Esophagus squamous epithelium (tissue), 5 donors: ENCODE results near the gene HCAR2. TPM values are rescaled to one million over a fixed set of nuclear protein-coding genes. Genes with fewer than 3 reads are reported as not detected.
"Not testable (repeated sequence)": the region's sequence is repeated elsewhere in the genome, so short reads cannot be mapped to it uniquely, and the experiment has no call there.

Source experiments
- DNase-seq: peaks from one replicate; lab custom pipeline; 2025; lab: John Stamatoyannopoulos, UW
- H3K27ac ChIP-seq, 4 donors: fragments of 200-600 bp; sonication (generic); one replicate each; pipeline ENCODE4 v1.5.1; 2016 to 2019; ENCODE audit warnings: mild to moderate bottlenecking in 1 of 4
- H3K27me3 ChIP-seq, 4 donors: fragments of 200-600 bp; sonication (generic); 1 replicate in 3 of 4; 2 replicates in 1 of 4; pipeline versions ENCODE4 v1.5.1 to v1.6.0; 2017 to 2021; ENCODE audit warnings: antibody characterized with exemption in 1 of 4
- H3K36me3 ChIP-seq, 3 donors: fragments of 200-600 bp; sonication (generic); one replicate each; pipeline ENCODE4 v1.5.1; 2016 to 2019
- H3K4me1 ChIP-seq, 3 donors: fragments of 200-600 bp; sonication (generic); one replicate each; pipeline ENCODE4 v1.5.1; 2017 to 2019
- H3K4me3 ChIP-seq, 4 donors: fragments of 200-600 bp; sonication (generic); 1 replicate in 3 of 4; 2 replicates in 1 of 4; pipeline ENCODE4 v1.5.1; 2016 to 2019; ENCODE audit warnings: mild to moderate bottlenecking in 2 of 4, moderate library complexity in 1 of 4
- H3K9me3 ChIP-seq, 3 donors: fragments of 200-600 bp; sonication (generic); one replicate each; pipeline ENCODE4 v1.5.1; 2016 to 2019
- CTCF ChIP-seq, 6 experiments: fragments of 450-650 bp in 4 of 6; fragments of 200-600 bp in 2 of 6; sonication (generic) in 2 of 6; IDR thresholded peaks; one replicate each; pipeline ENCODE4 v1.5.1; 2016 to 2019; ENCODE audit warnings: antibody characterized with exemption in 6 of 6, mild to moderate bottlenecking in 4 of 6, moderate library complexity in 4 of 6
- POLR2A ChIP-seq, 4 donors: fragments of 450-650 bp; IDR thresholded peaks; one replicate each; pipeline ENCODE4 v1.6.1; 2017; ENCODE audit warnings: antibody characterized with exemption in 4 of 4, mild to moderate bottlenecking in 4 of 4, moderate library complexity in 3 of 4
- WGBS, 2 donors: methylation state at CpG; one replicate each; pipeline ENCODE4 v1.1.5; 2018; 5-methylcytosine and 5-hydroxymethylcytosine counted together
- intact Hi-C: fragments of 100-400 bp; cut with DNase I; formaldehyde crosslinking; loops from one replicate; pipeline ENCODE4 v1.15.0; 2022
- total RNA-seq, 4 donors: library from RNA; depleted of rRNA; stranded (reverse); fragments of >200 nt; gene quantifications; one replicate each; pipeline ENCODE4 v1.1.0, GENCODE V29; 2016
- donor health status: DM: yes; HTN: yes; CAD: no.

Gene HCAR2
- total RNA-seq, 4 donors from 2014 or later, result 12.0 to 24.1 (median 17.7) TPM

GRCh38 chr12:122687086-122687485, 16.1 kb downstream of the HCAR2 start:
- intact Hi-C loops, result no loop called here
- H3K36me3 ChIP-seq, result no peaks in the 10 kb centered on the region
- no peak for TF ChIP-seq CTCF (IDR thresholded peaks at IDR 0.05)
- no peak for TF ChIP-seq POLR2A (IDR thresholded peaks at IDR 0.05)
- no peaks in the 10 kb centered on the region for H3K9me3 ChIP-seq
- no peak overlapping the region for H3K4me3 ChIP-seq
- no peaks in the 10 kb centered on the region for H3K27me3 ChIP-seq
- H3K4me1 ChIP-seq, result no peaks in the 10 kb centered on the region
- H3K27ac ChIP-seq, result no peak overlapping the region
- WGBS, 2 donors, result 33 to 39% methylated on average over 5 of the region's 5 CpGs
- DNase-seq, result no peak

GRCh38 chr12:122686538-122686937, 16.6 kb downstream of the HCAR2 start:
- no peaks in the 10 kb centered on the region for H3K27me3 ChIP-seq
- H3K36me3 ChIP-seq, result no peaks in the 10 kb centered on the region
- DNase-seq, result no peak
- H3K4me1 ChIP-seq, result no peaks in the 10 kb centered on the region
- TF ChIP-seq CTCF (IDR thresholded peaks at IDR 0.05) (no peak), POLR2A (IDR thresholded peaks at IDR 0.05) (no peak)
- no peaks in the 10 kb centered on the region for H3K9me3 ChIP-seq
- H3K4me3 ChIP-seq, result no peak overlapping the region
- H3K27ac ChIP-seq, result no peak overlapping the region
- 90% methylated on average over 3 of the region's 3 CpGs for WGBS, 2 donors
- intact Hi-C loops, result no loop called here

- TF ChIP-seq CTCF (IDR thresholded peaks at IDR 0.05) (no peak), POLR2A (IDR thresholded peaks at IDR 0.05) (no peak)
- WGBS, 2 donors, result 63 to 67% methylated on average over 5 of the region's 5 CpGs
- H3K4me1 ChIP-seq, result peaks cover 0 to 3% (median under 1%) of the 10 kb centered on the region in 3 donors
- DNase-seq, result no peak
- no peak overlapping the region for H3K4me3 ChIP-seq
- H3K9me3 ChIP-seq, result no peaks in the 10 kb centered on the region
- H3K27me3 ChIP-seq, result no peaks in the 10 kb centered on the region
- H3K36me3 ChIP-seq, result no peaks in the 10 kb centered on the region
- intact Hi-C loops, result no loop called here
- H3K27ac ChIP-seq, result no peak overlapping the region
Observed at GRCh38 chr12:122684297-122684813, 18.8 kb downstream of the HCAR2 start.

GRCh38 chr12:122681814-122682213, 21.3 kb downstream of the HCAR2 start:
- H3K27me3 ChIP-seq, result no peaks in the 10 kb centered on the region
- intact Hi-C loops, result no loop called here
- H3K27ac ChIP-seq, result no peak overlapping the region
- no peaks in the 10 kb centered on the region for H3K36me3 ChIP-seq
- WGBS, 2 donors, result 73 to 80% methylated on average over 4 of the region's 4 CpGs
- no peak overlapping the region for H3K4me3 ChIP-seq
- DNase-seq, result no peak
- no peak for TF ChIP-seq CTCF (IDR thresholded peaks at IDR 0.05)
- no peak for TF ChIP-seq POLR2A (IDR thresholded peaks at IDR 0.05)
- no peaks in the 10 kb centered on the region for H3K9me3 ChIP-seq
- peaks cover 6 to 13% (median 9%) of the 10 kb centered on the region in 3 donors for H3K4me1 ChIP-seq

GRCh38 chr12:122680989-122681388, 22.2 kb downstream of the HCAR2 start:
- H3K9me3 ChIP-seq, H3K4me3 ChIP-seq, H3K36me3 ChIP-seq, intact Hi-C loops, DNase-seq, H3K27ac ChIP-seq, H3K27me3 ChIP-seq: not testable (repeated sequence)
- H3K4me1 ChIP-seq, result peaks cover 6 to 13% (median 9%) of the 10 kb centered on the region in 3 donors
- 86 to 89% methylated on average over 3 to 6 of the region's 6 CpGs for WGBS, 2 donors

- DNase-seq, H3K27ac ChIP-seq, intact Hi-C loops, H3K4me3 ChIP-seq, H3K9me3 ChIP-seq, H3K27me3 ChIP-seq, H3K36me3 ChIP-seq: not testable (repeated sequence)
- peaks cover 6 to 13% (median 9%) of the 10 kb centered on the region in 3 donors for H3K4me1 ChIP-seq
- 100% methylated on average over 2 of the region's 32 CpGs; no CpG with 5 or more reads in 1 of the 2 donors for WGBS, 2 donors
Observed at GRCh38 chr12:122676781-122677180, 26.4 kb downstream of the HCAR2 start.

GRCh38 chr12:122676015-122676414, 27.1 kb downstream of the HCAR2 start:
- DNase-seq, H3K36me3 ChIP-seq, H3K27me3 ChIP-seq, H3K9me3 ChIP-seq, H3K27ac ChIP-seq, intact Hi-C loops, H3K4me3 ChIP-seq: not testable (repeated sequence)
- WGBS, 2 donors, result 89 to 93% methylated on average over 5 of the region's 8 CpGs
- H3K4me1 ChIP-seq, result peaks cover 6 to 13% (median 9%) of the 10 kb centered on the region in 3 donors
